Mesenchymal stem cell (in vitro differentiated cells and primary cell): Measurements from ENCODE around the gene HAGH.

Experiments used
- DNase-seq: peaks from one replicate; pipeline ENCODE4 v3.0.0-alpha.2; 2013
- H2AFZ ChIP-seq: one replicate; pipeline ENCODE4 v1.6.1; 2013; ENCODE audit warnings: low read depth, mild to moderate bottlenecking, control low read depth, inconsistent platforms, low read length, moderate library complexity
- H2AK5ac ChIP-seq: 2 replicates; pipeline ENCODE4 v1.6.1; 2013; ENCODE audit warnings: low read length, moderate library complexity, mild to moderate bottlenecking, inconsistent platforms; ENCODE audit not compliant: severe bottlenecking
- H2BK120ac ChIP-seq: one replicate; pipeline ENCODE4 v1.6.1; 2013; ENCODE audit warnings: low read depth, mild to moderate bottlenecking, inconsistent platforms, low read length, moderate library complexity
- H2BK12ac ChIP-seq, 2 experiments: one replicate each; pipeline ENCODE4 v1.6.1; 2013; ENCODE audit warnings: inconsistent platforms in 2 of 2, low read length in 2 of 2, mild to moderate bottlenecking in 2 of 2, moderate library complexity in 2 of 2, control low read depth in 1 of 2
- H2BK15ac ChIP-seq: one replicate; pipeline ENCODE4 v1.6.1; 2013; ENCODE audit warnings: mild to moderate bottlenecking, low read depth, inconsistent platforms; ENCODE audit not compliant: poor library complexity, severe bottlenecking
- H2BK5ac ChIP-seq: 2 replicates; pipeline ENCODE4 v1.6.1; 2013; ENCODE audit warnings: low read depth, mild to moderate bottlenecking, low read length, control low read depth, inconsistent platforms; ENCODE audit not compliant: poor library complexity, severe bottlenecking
- H3K14ac ChIP-seq, 2 experiments: one replicate each; pipeline ENCODE4 v1.6.1; 2013; ENCODE audit warnings: inconsistent platforms in 2 of 2, low read length in 2 of 2, control low read depth in 1 of 2, mild to moderate bottlenecking in 1 of 2, moderate library complexity in 1 of 2
- H3K18ac ChIP-seq, 2 experiments: one replicate each; pipeline ENCODE4 v1.6.1; 2013; ENCODE audit warnings: inconsistent platforms in 2 of 2, low read length in 2 of 2, control low read depth in 1 of 2, low read depth in 1 of 2, mild to moderate bottlenecking in 1 of 2
- H3K23ac ChIP-seq, 2 experiments: one replicate each; pipeline ENCODE4 v1.6.1; 2013; ENCODE audit warnings: inconsistent platforms in 2 of 2, low read length in 2 of 2, mild to moderate bottlenecking in 2 of 2, moderate library complexity in 2 of 2, control low read depth in 1 of 2
- H3K27ac ChIP-seq: 2 replicates; pipeline ENCODE4 v1.5.1; 2013; ENCODE audit warnings: mild to moderate bottlenecking, moderate library complexity, low read length, control low read depth, inconsistent platforms; ENCODE audit not compliant: poor library complexity, severe bottlenecking
- H3K27me3 ChIP-seq, 2 experiments: 2 replicates each; pipeline versions ENCODE4 v1.6.1 to v1.7.0; 2013; ENCODE audit warnings: low read length in 2 of 2, mild to moderate bottlenecking in 2 of 2, moderate library complexity in 2 of 2, control low read depth in 1 of 2, inconsistent platforms in 1 of 2; ENCODE audit not compliant: control insufficient read depth in 1 of 2, insufficient read depth in 1 of 2
- H3K36me3 ChIP-seq, 2 experiments: 2 replicates each; pipeline versions ENCODE4 v1.6.1 to v1.7.0; 2013; ENCODE audit warnings: low read length in 2 of 2, control low read depth in 1 of 2, inconsistent platforms in 1 of 2, low read depth in 1 of 2, mild to moderate bottlenecking in 1 of 2; ENCODE audit not compliant: insufficient read depth in 2 of 2, control insufficient read depth in 1 of 2
- H3K4ac ChIP-seq, 2 experiments: one replicate each; pipeline ENCODE4 v1.6.1; 2013; ENCODE audit warnings: inconsistent platforms in 2 of 2, low read length in 2 of 2, mild to moderate bottlenecking in 2 of 2, moderate library complexity in 2 of 2, control low read depth in 1 of 2, low read depth in 1 of 2
- H3K4me1 ChIP-seq: 2 replicates; pipeline ENCODE4 v1.6.1; 2013; ENCODE audit warnings: low read depth, low read length, control low read depth; ENCODE audit not compliant: control insufficient read depth, insufficient read depth
- H3K4me2 ChIP-seq: 2 replicates; pipeline ENCODE4 v1.6.1; 2013; ENCODE audit warnings: low read length, mild to moderate bottlenecking, inconsistent platforms; ENCODE audit not compliant: poor library complexity, severe bottlenecking
- H3K4me3 ChIP-seq, 2 experiments: 2 replicates each; pipeline versions ENCODE4 v1.5.1 to v1.7.0; 2013; ENCODE audit warnings: low read length in 2 of 2, mild to moderate bottlenecking in 2 of 2, control low read depth in 1 of 2, low read depth in 1 of 2; ENCODE audit not compliant: insufficient read depth in 1 of 2
- H3K79me1 ChIP-seq: replicated peaks from 2 replicates; pipeline ENCODE4 v1.6.1; 2013; ENCODE audit warnings: mild to moderate bottlenecking, control low read depth, low read length, inconsistent platforms; ENCODE audit not compliant: poor library complexity, severe bottlenecking
- H3K9ac ChIP-seq: 2 replicates; pipeline ENCODE4 v1.7.0; 2013; ENCODE audit warnings: mild to moderate bottlenecking, low read length, moderate library complexity
- H3K9me3 ChIP-seq: 2 replicates; pipeline ENCODE4 v1.7.0; 2013; ENCODE audit warnings: mild to moderate bottlenecking, low read length; ENCODE audit not compliant: control insufficient read depth
- H4K8ac ChIP-seq: one replicate; pipeline ENCODE4 v1.6.1; 2013; ENCODE audit warnings: inconsistent platforms, mild to moderate bottlenecking, low read length, moderate library complexity
- H4K91ac ChIP-seq: one replicate; pipeline ENCODE4 v1.6.1; 2013; ENCODE audit warnings: mild to moderate bottlenecking, low read length, inconsistent platforms
- WGBS: methylation state at CpG from one replicate; pipeline ENCODE4 v1.1.7; 2013; ENCODE audit warnings: mixed read lengths; 5-methylcytosine and 5-hydroxymethylcytosine counted together

The HAGH gene

GRCh38 chr16:1820096-1820945 is 6.3 kb downstream of the HAGH start:
- no peak overlapping the region for H2AFZ ChIP-seq
- peaks cover 41% of the 10 kb centered on the region for H3K79me1 ChIP-seq
- no peaks in the 10 kb centered on the region for H3K9me3 ChIP-seq
- no peak overlapping the region for H2BK12ac ChIP-seq
- H3K23ac ChIP-seq = no peak overlapping the region
- no peak overlapping the region for H3K27ac ChIP-seq
- no peak overlapping the region for H4K8ac ChIP-seq
- H3K27me3 ChIP-seq = no peaks in the 10 kb centered on the region
- no peak overlapping the region for H2AK5ac ChIP-seq
- H3K9ac ChIP-seq = no peak overlapping the region
- H4K91ac ChIP-seq = no peak overlapping the region
- H2BK5ac ChIP-seq = no peak overlapping the region
- H3K4ac ChIP-seq = no peak overlapping the region
- H3K14ac ChIP-seq = no peak overlapping the region
- peaks cover 6% of the 10 kb centered on the region for H3K4me1 ChIP-seq
- H3K36me3 ChIP-seq = peaks cover 32 to 71% of the 10 kb centered on the region in 2 experiments
- H2BK120ac ChIP-seq = no peak overlapping the region
- no peak overlapping the region for H3K4me3 ChIP-seq
- no peak overlapping the region for H3K4me2 ChIP-seq
- WGBS = 94% methylated on average over 25 of the region's 25 CpGs
- no peak overlapping the region for H3K18ac ChIP-seq
- DNase-seq = no peak
- H2BK15ac ChIP-seq = no peak overlapping the region

- Histone ChIP-seq H3K4me1 (peaks cover 3% of the 10 kb centered on the region), H4K91ac (no peak overlapping the region), H2BK15ac (no peak overlapping the region), H3K4ac (no peak overlapping the region), H2BK120ac (no peak overlapping the region), H3K14ac (no peak overlapping the region), H3K27ac (no peak overlapping the region), H2AFZ (no peak overlapping the region), H3K27me3 (no peaks in the 10 kb centered on the region), H4K8ac (no peak overlapping the region), H3K18ac (no peak overlapping the region), H3K9me3 (no peaks in the 10 kb centered on the region), H3K79me1 (peaks cover 39% of the 10 kb centered on the region), H3K4me2 (no peak overlapping the region), H2BK12ac (no peak overlapping the region), H3K23ac (no peak overlapping the region), H3K4me3 (no peak overlapping the region), H3K9ac (no peak overlapping the region), H2AK5ac (no peak overlapping the region), H3K36me3 (peaks cover 37 to 72% of the 10 kb centered on the region in 2 experiments), H2BK5ac (no peak overlapping the region)
- WGBS = 96% methylated on average over 15 of the region's 15 CpGs
- DNase-seq = no peak
Measured at GRCh38 chr16:1819611-1820010, 7.0 kb downstream of the HAGH start.

GRCh38 chr16:1818873-1819525 is 7.6 kb downstream of the HAGH start:
- Histone ChIP-seq H4K8ac (no peak overlapping the region), H2AK5ac (no peak overlapping the region), H3K36me3 (peaks cover 38 to 72% of the 10 kb centered on the region in 2 experiments), H2BK12ac (no peak overlapping the region), H3K4me2 (no peak overlapping the region), H3K4me3 (no peak overlapping the region), H2AFZ (no peak overlapping the region), H3K23ac (no peak overlapping the region), H3K27me3 (no peaks in the 10 kb centered on the region), H3K4ac (no peak overlapping the region), H3K9ac (no peak overlapping the region), H3K4me1 (peaks cover 3% of the 10 kb centered on the region), H4K91ac (no peak overlapping the region), H3K27ac (no peak overlapping the region), H2BK120ac (no peak overlapping the region), H3K18ac (no peak overlapping the region), H3K79me1 (peaks cover 39% of the 10 kb centered on the region), H2BK15ac (no peak overlapping the region), H3K9me3 (no peaks in the 10 kb centered on the region), H2BK5ac (no peak overlapping the region), H3K14ac (no peak overlapping the region)
- no peak for DNase-seq
- WGBS = 97% methylated on average over 35 of the region's 35 CpGs

DNA sequence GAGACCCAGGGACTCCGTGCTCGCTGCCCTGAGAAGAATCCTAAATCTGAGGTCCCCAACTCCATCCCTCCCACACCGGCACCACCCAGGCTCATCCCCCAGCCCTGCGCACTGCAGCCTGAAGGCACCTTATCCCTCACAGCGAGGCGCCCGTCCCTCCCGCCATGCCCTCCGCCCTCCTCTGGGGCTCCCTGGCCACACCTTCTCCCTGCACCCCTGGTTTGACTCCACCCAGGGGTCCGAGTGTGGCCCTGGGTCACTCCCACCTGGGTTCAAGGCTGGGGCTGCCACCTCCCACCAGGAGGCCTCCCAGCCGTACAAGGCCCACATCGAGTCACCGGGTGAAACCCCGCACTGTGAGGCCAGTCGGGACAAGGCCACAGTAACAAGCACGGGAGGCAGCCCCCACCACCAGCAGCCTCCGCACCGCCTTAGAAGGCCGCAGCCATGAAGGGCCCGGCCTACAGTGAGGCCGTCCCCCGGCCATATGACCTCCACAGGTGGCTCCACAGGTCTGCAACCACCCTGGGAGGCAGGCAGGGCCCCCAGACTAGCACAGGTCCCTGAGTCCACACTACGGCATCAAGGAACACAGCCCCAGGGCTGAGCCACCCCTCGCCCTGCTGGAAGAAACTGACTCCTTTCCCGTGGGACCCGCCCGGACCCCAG is 8.3 kb downstream of the HAGH start:
- Histone ChIP-seq H3K23ac (no peak overlapping the region), H3K9me3 (no peaks in the 10 kb centered on the region), H4K8ac (no peak overlapping the region), H2AK5ac (no peak overlapping the region), H3K9ac (no peak overlapping the region), H3K27me3 (no peaks in the 10 kb centered on the region), H3K18ac (no peak overlapping the region), H3K14ac (no peak overlapping the region), H2BK12ac (no peak overlapping the region), H2BK5ac (no peak overlapping the region), H3K36me3 (peaks cover 44 to 75% of the 10 kb centered on the region in 2 experiments), H2AFZ (no peak overlapping the region), H3K27ac (no peak overlapping the region), H3K4me3 (no peak overlapping the region), H4K91ac (no peak overlapping the region), H2BK15ac (no peak overlapping the region), H2BK120ac (no peak overlapping the region), H3K79me1 (peaks cover 39% of the 10 kb centered on the region), H3K4ac (no peak overlapping the region), H3K4me2 (no peak overlapping the region), H3K4me1 (no peaks in the 10 kb centered on the region)
- no peak for DNase-seq
- WGBS = 96% methylated on average over 27 of the region's 27 CpGs
